ENCODE data around the gene CLDN6.

The CLDN6 gene

DNA sequence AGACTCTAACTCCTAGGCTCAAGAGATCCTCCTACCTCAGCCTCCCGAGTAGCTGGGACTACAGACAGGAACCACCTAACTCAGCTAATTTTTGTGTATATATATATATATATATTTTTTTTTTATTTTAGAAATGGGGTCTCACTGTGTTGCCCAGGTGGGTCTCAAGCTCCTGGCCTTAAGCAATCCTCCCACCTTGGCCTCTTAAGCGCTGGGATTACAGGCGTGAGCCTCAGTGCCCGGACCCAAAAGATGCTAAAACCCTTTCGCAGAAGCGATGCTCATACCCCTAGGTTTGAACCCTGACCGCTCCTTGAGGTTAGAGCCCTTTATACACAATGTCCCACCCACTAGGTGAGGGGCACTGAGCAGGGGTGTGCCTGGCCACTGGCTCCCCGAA lies 7.5 kb downstream of the CLDN6 start:
- DNase-seq: no peak

GRCh38 chr16:3009568-3010390 lies 8.2 kb downstream of the CLDN6 start:
- DNase-seq: no peak

GRCh38 chr16:3008690-3009037 lies 9.3 kb downstream of the CLDN6 start:
- no peak for DNase-seq

- no peak for DNase-seq
Measured at GRCh38 chr16:3007957-3008689, 9.9 kb downstream of the CLDN6 start.

GRCh38 chr16:3007059-3007956 lies 10.7 kb downstream of the CLDN6 start:
- DNase-seq: no peak

GRCh38 chr16:3004781-3005284 lies 13.2 kb downstream of the CLDN6 start:
- no peak for DNase-seq

GRCh38 chr16:3004319-3004718 lies 13.7 kb downstream of the CLDN6 start:
- DNase-seq: peak; percentile 29

- peak; percentile 99 for DNase-seq
Measured at GRCh38 chr16:3003582-3004270, 14.3 kb downstream of the CLDN6 start.

- no peak for DNase-seq
Measured at GRCh38 chr16:3001316-3001715, 16.7 kb downstream of the CLDN6 start.

- no peak for DNase-seq
Measured at GRCh38 chr16:3000540-3000939, 17.4 kb downstream of the CLDN6 start.

- no peak for DNase-seq
Measured at GRCh38 chr16:2999929-3000328, 18.1 kb downstream of the CLDN6 start.

DNA sequence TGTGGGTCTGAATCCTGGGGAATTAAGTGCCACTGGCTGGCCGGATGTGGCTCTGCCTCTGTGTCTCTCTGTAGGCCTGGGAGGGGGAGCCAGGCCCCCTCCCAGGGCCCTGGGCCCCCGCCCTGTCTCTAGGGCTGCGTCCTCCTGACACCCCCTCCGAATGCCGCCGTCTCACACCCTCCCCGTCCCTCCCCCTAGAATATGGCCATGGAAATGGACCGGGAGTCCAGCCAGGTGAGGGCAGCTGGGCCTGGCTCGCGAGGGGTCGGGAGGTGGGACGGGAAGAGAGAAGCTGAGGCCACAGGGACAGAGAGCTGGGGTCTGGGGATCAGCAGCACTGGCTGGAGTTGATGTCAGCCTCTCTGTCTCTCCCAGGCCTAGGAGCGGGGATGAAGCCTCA lies 21.7 kb downstream of the CLDN6 start:
- no peak for DNase-seq

GRCh38 chr16:2992383-2993081 lies 25.5 kb downstream of the CLDN6 start:
- no peak for DNase-seq

DNA sequence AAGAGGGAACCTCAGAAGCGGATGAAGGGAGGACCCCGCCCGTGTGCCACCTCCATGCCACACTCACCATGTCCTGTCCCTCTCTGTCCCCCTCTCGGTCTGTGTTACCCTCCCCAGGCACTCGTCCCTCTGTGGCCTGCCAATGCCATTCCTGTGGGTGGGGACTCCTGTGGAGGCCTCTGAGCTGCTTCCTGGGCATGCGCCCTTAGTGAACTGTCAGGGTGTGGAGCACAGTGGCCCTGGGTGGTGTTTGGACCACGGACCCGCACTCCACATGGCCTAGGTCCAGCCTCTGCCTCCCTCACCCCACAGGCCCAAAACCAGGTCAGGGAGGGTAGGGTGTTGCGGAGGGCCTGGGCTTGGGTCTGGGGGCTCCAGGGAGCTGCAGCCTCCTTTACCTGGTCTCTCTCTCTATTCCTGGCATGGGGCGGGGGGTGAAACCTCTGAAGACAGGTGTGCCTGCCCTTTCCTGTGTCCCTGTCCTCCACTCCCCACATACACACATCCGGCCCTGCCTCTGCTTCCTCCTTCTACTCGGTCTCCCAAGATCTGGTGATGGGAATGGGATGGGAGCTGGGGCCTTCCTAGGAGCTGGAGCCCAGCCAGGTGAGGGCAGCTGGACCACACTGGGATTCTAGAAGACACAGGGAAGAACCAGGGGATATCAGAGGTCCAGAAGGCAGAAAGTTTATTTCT lies 26.3 kb downstream of the CLDN6 start:
- DNase-seq: no peak

- no peak for DNase-seq
Measured at GRCh38 chr16:2990891-2991290, 27.1 kb downstream of the CLDN6 start.

DNA sequence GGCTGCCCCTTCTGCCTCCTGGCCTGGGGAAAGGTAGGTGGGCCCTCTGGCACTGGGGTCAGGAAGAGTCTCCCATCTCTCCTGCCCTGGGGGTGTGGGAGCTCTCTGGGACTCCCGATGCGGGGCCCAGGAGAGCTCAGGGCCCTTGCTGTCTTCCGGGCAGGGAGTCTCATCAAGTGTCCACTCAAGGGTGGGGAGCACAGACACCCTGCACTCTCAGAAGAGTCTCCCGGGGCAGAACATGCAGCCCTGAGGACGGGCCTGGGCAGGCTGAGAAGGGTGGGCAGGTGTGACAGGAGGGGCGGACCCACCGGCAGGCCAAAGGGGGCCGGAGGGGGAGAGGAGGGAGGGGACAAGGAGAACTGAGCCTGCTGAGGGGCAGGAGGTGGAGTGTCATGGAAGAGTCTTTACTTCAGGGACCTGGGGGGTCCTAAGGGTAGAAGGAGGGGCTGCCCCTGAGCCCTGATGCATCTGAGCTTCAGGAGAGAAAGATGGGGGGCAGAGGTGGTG lies 29.3 kb downstream of the CLDN6 start:
- no peak for DNase-seq

DNA sequence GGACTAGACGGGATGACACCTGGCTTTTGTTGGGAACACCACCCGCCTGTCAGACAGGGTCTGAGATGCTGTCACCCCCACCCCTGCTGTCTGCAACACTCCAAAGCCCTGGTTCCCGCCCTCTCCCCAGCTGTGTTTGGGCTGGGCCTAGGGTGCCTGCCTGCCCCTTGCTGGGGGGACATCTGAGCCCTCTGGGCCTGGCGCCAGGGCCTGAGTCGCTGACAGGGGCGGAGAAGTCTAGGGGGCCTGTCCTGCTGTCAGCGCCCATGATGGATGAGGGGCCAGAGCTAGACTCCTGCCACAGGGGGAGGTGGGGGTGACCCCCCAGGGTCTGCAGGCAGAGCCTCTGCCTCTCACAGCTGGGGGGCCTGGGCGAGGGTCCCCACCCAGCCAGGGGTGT lies 30.1 kb downstream of the CLDN6 start:
- DNase-seq: peak; percentile 82

DNA sequence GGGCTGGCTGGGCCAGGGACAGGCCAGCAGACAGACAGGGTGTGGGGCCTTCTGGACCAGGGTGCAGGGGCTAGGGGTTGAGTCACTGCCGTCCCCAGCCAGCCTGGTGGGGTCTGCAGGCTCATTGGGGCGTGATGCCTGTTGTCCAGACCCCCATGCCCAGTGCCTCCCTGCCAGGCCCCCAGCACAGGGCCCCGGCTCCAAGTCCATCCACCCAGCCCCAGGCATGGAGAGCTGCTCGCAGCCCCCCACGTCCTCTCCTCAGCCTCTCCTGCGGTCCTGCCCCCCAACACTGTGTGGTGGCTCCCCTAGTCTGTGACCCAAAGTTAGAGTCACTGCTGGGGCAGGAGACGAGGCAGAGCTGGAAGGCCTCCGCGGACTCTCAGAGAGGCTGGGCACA lies 30.7 kb downstream of the CLDN6 start:
- no peak for DNase-seq

GRCh38 chr16:2986623-2987188 lies 31.3 kb downstream of the CLDN6 start:
- DNase-seq: no peak

DNA sequence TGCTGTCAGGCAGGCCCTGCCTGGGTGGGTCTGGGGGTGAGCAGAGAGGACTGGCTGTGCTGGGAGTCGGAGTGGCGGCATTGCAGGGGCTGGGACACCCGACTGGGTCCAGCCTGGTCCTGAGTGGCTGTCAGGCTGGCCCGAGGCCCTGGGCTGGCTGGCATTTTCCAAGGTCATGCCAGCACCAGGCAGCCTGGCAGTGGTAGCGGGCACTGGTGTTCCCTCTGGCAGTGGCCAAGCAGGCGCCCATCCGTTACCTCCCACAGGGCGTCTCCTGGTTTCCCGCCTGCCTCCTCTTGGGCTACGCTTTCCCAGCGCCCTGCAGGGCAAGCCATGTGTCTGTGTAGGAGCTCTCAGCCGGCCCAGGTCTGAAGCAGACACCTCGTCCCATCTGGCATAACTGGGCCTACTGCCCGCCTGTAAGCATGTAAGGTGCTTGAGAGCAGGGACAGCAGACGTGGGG lies 32.1 kb downstream of the CLDN6 start:
- no peak for DNase-seq

DNA sequence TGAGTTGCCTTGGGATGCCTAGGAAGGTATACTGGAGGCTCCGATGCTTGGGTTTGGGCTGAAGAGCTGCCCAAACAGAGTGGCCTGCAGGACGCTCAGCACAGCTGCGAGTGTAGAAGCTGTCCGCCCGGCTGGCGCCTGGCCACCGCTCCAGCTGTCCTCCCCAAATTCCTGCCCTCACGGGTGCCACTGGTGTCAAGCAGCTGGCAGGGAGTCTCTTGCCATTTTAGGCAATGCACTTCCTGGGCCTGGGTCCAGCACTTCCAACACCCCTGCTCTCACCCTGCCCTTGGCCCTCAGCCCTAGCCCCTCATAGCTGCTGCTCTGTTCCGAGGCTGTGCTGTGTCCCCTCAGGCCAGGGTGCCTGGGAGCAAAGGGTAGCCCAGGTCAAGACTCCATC lies 32.5 kb downstream of the CLDN6 start:
- no peak for DNase-seq
